TTC549 (cell line): ENCODE results near the gene YDJC.
"Not testable (repeated sequence)": the region's sequence is repeated elsewhere in the genome, so short reads cannot be mapped to it uniquely, and the experiment has no call there.

ENCODE experiments used
- FAIRE-seq: peaks from 2 replicates; lab custom pipeline; 2012; peaks lifted over from hg19 to GRCh38; lab: Jason Lieb, UNC

YDJC gene

GRCh38 chr22:21651521-21652009 lies 21.7 kb upstream of the YDJC start:
- no peak for FAIRE-seq

GRCh38 chr22:21650823-21651520 lies 21.1 kb upstream of the YDJC start:
- no peak for FAIRE-seq

GRCh38 chr22:21650280-21650679 lies 20.5 kb upstream of the YDJC start:
- FAIRE-seq: no peak

DNA sequence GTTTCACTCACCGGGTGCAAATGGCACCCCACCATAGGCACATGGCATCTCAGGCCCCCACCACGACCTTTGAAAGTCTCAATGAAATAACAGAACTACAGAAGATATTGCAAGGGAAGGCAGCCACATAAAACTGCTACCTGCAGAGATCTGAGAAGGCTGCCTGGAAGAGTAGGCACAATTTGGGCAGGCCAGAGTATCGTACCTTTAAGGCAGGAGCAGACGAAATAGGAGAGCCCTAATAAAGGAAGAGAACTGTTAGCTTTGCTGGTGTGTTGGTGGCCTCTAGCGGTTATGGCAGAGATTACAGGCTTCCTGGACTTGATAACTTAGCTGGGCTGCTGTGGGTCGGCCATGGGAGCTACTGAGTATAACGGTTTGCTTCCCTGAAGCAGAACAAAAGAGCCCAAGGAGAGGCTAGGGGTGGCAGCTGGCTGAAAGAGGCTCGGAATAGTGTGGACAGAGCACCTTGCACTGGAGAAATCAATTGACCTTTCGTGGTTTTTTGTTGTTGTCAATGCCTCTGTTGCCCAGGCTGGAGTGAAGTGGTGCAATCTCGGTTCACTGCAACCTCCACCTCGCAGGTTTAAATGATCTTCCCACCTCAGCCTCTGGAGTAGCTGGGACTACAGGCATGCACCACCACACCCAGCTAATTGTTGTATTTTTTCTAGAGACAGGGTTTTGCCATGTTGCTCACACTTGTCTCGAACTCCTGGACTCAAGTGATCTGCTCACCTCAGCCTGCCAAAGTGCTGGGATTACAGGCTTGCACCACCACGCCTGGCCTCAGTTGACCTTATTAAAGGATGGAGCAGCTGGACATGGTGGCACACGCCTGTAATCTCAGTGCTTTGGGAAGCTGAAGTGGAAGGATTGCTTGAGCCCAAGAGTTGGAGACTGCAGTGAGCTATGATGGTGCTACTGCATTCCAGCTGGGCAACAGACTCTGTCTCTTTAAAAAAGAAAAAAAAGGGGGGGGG lies 17.1 kb upstream of the YDJC start:
- peak; percentile 62 for FAIRE-seq

GRCh38 chr22:21645513-21645912 lies 15.7 kb upstream of the YDJC start:
- FAIRE-seq: not testable (repeated sequence)

DNA sequence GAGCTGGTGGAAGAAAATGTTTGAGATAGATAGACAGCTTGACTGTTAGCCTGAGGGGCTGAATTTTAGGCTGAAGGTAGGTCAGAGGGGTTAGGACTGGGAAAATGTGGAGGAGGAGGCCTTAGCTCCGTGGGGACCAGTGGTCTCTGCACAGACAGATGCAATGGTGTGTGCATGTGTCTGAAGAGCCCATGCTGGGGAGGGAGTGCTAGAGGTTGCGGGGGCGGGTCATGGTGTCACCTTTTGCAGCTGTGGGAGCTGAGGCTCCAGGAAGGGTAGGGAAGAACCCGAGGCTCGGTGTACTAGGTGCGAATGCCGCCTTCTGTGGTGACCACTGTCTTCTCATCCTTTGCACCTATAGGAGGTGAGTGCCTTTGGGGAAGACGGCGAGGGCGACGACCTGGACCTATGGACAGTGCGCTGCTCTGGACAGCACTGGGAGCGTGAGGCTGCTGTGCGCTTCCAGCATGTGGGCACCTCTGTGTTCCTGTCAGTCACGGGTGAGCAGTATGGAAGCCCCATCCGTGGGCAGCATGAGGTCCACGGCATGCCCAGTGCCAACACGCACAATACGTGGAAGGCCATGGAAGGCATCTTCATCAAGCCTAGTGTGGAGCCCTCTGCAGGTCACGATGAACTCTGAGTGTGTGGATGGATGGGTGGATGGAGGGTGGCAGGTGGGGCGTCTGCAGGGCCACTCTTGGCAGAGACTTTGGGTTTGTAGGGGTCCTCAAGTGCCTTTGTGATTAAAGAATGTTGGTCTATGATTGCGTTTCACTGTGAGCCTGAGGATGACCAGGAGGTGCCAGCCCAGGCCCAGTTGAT lies 13.9 kb upstream of the YDJC start:
- FAIRE-seq: no peak

- no peak for FAIRE-seq
These were observed 13.0 kb upstream of the YDJC start for GRCh38 chr22:21642584-21643448.

GRCh38 chr22:21641789-21642583 lies 12.2 kb upstream of the YDJC start, which contains the start of gene SDF2L1:
Gene SDF2L1, plus strand, starts transcription at chr22:21642302. Its CDS starts 35 bp downstream, at chr22:21642337.
- FAIRE-seq: peak; percentile 94

- FAIRE-seq: no peak
These were observed 11.6 kb upstream of the YDJC start for GRCh38 chr22:21641417-21641788.

GRCh38 chr22:21640810-21641209 lies 11.0 kb upstream of the YDJC start:
- no peak for FAIRE-seq

DNA sequence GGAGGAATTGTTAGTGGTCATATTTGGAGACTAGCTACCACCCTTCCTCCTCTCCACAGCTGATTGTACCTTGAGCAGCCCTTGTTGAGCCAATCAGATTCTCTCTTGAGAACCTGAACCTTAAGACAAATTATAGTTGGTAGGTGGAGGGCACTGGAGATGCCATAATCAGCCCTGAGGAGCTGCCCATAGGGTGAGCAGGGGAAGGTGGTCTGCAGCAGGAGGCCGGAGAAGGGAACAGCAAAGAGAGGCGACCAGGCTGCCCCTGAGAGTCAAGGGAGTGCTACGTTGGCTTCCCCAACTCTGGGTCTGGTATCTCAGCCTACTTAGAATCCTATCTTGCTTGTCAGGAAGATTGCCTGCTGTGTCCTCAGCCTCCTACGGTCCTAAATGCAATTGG lies 9.5 kb upstream of the YDJC start:
- FAIRE-seq: no peak

DNA sequence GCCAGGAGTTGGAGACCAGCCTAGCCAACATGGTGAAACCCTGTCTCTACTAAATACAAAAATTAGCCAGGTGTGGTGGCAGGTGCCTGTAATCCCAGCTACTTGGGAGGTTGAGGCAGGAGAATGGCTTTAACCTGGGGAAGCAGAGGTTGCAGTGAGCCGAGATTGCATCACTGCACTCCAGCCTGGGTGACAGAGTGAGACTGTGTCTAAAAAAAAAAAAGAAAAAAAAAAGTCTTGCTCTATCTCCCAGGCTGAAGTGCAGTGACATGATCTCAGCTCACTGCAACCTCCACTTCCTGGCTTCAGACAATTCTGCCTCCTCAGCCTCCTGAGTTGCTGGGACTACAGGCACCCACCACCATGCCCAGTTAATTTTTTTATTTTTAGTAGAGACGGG lies 7.6 kb upstream of the YDJC start:
- not testable (repeated sequence) for FAIRE-seq

DNA sequence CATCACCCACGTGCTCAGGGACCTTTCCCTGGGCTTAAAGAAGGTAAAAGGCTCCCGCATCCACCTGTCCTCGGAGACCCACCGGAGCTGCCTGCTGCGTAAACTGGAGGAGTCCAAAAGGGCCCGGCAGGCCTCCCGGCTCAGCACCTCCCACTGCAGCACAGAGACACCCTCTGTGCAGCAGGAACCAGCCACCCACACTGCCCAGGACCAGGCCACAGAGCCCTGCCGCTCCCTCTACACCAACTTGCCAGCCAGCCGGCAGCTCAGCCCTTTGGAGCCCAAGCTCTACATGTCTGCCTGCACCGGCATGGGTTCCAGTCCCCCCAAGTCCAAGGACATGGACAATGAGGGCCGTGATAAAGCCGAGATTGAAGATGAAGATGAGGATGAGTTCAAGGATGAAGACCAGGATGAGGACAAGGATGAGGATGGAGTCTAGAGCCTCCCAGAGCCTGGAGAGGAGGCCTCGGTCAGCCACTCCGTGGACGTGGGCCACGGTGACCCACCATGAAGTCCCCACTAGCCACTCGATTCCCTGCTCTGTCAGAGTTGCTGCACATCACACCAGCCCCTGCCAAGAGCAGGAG lies 6.9 kb upstream of the YDJC start:
- FAIRE-seq: no peak

- no peak for FAIRE-seq
These were observed 6.1 kb upstream of the YDJC start for GRCh38 chr22:21635771-21636510.

- FAIRE-seq: no peak
These were observed 5.0 kb upstream of the YDJC start for GRCh38 chr22:21634844-21635243.

DNA sequence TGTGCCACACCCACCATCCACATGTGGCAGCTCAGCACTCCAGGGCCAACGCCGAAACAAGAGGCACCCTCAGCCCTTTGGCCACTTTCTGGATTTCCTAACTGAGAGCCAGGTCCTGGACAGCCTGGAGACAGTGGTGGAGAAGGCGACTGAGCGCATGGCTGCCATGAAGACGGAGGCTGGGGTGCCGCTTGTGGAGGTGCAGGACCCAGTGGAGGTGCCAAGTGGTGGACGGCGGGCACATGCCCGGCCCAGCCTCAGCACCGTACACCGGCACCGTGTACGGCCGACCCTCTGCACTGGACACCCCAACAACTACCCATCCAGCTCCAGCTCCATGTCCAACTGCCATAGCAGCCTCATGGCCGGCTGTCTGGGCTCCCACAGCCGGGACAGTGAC lies 4.3 kb upstream of the YDJC start:
- FAIRE-seq: no peak

DNA sequence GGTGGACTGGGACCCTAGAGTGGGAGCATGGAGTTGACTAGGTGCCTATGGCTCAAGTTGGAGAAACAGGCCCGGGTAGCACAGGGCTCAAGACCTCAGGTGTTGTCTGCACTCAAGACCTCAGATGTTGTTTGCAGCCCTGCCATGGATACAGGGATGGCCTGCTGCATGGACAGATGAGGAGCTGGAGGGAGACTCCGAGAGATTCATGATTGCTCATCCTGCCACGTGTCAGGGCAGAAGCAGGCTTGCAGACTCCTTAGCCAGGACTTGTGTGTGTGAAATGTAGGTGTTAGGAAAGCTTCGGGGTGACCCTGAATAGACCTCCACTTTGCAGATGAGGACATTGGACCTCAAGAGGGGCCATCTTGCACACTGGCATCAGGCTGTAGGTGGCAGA lies 3.7 kb upstream of the YDJC start:
- FAIRE-seq: no peak

DNA sequence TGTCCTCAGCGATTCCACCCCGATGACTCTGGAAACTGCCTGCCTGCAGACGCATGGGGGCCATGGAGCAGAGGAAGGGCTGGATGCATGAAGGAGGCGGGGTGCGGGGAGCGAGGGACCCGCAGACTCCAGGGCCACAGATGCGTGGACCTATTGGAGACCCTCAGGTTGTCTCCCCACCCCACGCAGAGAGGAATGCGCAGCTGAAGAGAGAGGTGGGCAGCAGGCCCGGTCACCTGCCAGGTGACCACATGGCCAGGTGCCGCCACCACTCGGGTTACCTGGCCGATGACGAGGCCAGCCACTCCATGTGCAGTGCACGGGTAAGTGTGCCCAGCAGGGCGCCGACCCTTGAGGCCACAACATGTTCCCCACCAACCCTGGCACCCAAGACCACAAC lies 3.1 kb upstream of the YDJC start:
- FAIRE-seq: no peak

DNA sequence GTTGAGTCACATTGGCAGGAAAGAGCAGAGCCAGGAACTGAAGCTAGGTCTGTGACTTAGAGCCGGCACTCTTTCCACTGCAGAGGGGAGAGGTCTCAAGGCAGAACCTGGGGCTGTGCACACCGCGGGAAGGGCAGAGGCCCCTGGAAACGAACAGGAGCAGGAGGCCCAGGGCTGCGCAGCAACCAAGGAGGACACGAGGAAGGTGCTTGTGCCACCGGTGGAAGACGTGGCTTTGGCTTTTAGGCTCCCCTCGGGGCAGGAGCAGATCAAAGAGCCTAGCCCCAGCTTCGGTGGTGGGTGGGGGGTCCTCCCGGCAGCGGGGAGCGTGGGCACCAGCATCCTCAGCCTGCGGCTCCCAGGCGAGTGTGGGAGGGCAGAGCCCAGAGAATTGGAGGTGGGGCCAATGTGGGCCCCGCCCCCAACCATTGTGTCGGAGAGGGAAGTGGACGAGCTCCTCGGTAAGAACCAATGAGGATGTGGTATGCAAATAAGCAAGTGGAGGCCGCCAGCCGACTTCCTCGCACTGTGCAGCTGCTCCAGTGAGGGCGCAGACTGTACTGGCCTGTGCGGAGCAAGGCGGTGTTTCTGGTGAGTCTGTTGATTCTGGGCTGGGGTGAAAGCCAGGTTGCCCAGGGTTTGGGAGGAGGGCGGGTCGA lies 2.5 kb upstream of the YDJC start, which contains the start of gene CCDC116:
CCDC116 (plus strand) TSS at position 524 of the 659 bp plus-strand sequence. CDS start 422 bp downstream, outside the sequence.
- FAIRE-seq: no peak
